Measurements from ENCODE around the gene PRR15L. TPM values are rescaled to one million over a fixed set of nuclear protein-coding genes. Genes with fewer than 3 reads are reported as not detected.

PRR15L gene
- total RNA-seq, 2 donors from 2014 or later = 0.57 to 0.60 TPM

GRCh38 chr17:47962901-47963300 lies 5.2 kb upstream of the PRR15L start:
- 98 to 100% methylated on average over 3 of the region's 3 CpGs for WGBS, 2 experiments (ENCODE audit: insufficient coverage in 1 of 2, insufficient read length in 1 of 2)
- H3K4me1 Mint-ChIP-seq = peaks cover 7% of the 10 kb centered on the region
- Histone ChIP-seq H3K4me1 (ENCODE audit: control insufficient read depth, insufficient read depth, low read length) (peaks cover 2% of the 10 kb centered on the region), H3K27ac (ENCODE audit: low read depth, low read length) (no peak overlapping the region), H3K4me3 (ENCODE audit: low read length) (no peak overlapping the region), H3K36me3 (ENCODE audit: control insufficient read depth, insufficient read depth, low read length) (no peaks in the 10 kb centered on the region), H3K9ac (ENCODE audit: extremely low read depth, low read length, poor library complexity, severe bottlenecking) (no peak overlapping the region), H3K27me3 (ENCODE audit: control insufficient read depth, insufficient read depth, low read length, poor library complexity, severe bottlenecking) (peaks cover 5% of the 10 kb centered on the region), H3K9me3 (ENCODE audit: control insufficient read depth, low read length) (no peaks in the 10 kb centered on the region)
- peaks cover 34% of the 10 kb centered on the region for H3K27me3 Mint-ChIP-seq (ENCODE audit: insufficient read depth)
- TF ChIP-seq CTCF (conservative IDR thresholded peaks at IDR 0.05) = no peak
- no peak overlapping the region for H3K4me3 Mint-ChIP-seq
- H3K9me3 Mint-ChIP-seq = peaks cover 3% of the 10 kb centered on the region
- no peaks in the 10 kb centered on the region for H3K36me3 Mint-ChIP-seq (ENCODE audit: low read depth)
- H3K27ac Mint-ChIP-seq = no peak overlapping the region
- no peak for DNase-seq

DNA sequence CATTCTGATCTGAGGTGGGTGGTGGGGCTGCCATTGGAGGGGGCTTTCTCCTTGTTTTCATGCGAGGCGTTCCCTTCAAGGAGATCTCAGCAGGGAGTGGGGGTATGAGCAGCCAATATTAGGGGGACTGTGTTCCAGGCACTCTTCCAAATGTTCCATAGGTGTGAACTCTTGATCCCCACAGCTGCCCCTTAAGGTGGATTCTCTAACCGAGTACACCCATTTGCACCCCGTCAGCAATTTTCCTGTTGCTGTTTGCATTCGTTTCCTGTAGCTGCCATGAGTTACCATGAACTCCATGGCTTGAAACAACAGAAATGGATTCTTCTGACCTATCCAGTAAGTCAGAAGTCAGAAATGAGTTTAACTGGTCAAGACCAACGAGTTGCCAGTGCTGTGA lies 3.7 kb upstream of the PRR15L start:
- peaks cover 3% of the 10 kb centered on the region for H3K9me3 Mint-ChIP-seq
- no peak overlapping the region for H3K9ac ChIP-seq (ENCODE audit: extremely low read depth, low read length, poor library complexity, severe bottlenecking)
- H3K27me3 ChIP-seq (ENCODE audit: control insufficient read depth, insufficient read depth, low read length, poor library complexity, severe bottlenecking) = no peaks in the 10 kb centered on the region
- peaks cover 13% of the 10 kb centered on the region for H3K4me1 ChIP-seq (ENCODE audit: control insufficient read depth, insufficient read depth, low read length)
- H3K4me3 ChIP-seq (ENCODE audit: low read length) = no peak overlapping the region
- TF ChIP-seq CTCF (conservative IDR thresholded peaks at IDR 0.05) = no peak
- peaks cover 32% of the 10 kb centered on the region for H3K27me3 Mint-ChIP-seq (ENCODE audit: insufficient read depth)
- no peak overlapping the region for H3K4me3 Mint-ChIP-seq
- peak; percentile 39 for DNase-seq
- no peaks in the 10 kb centered on the region for H3K36me3 ChIP-seq (ENCODE audit: control insufficient read depth, insufficient read depth, low read length)
- H3K27ac Mint-ChIP-seq = no peak overlapping the region
- peaks cover 15% of the 10 kb centered on the region for H3K4me1 Mint-ChIP-seq
- 76 to 92% methylated on average over 4 to 6 of the region's 6 CpGs for WGBS, 2 experiments (ENCODE audit: insufficient coverage in 1 of 2, insufficient read length in 1 of 2)
- no peaks in the 10 kb centered on the region for H3K9me3 ChIP-seq (ENCODE audit: control insufficient read depth, low read length)
- no peak overlapping the region for H3K27ac ChIP-seq (ENCODE audit: low read depth, low read length)
- H3K36me3 Mint-ChIP-seq (ENCODE audit: low read depth) = no peaks in the 10 kb centered on the region

GRCh38 chr17:47959825-47960655 lies 2.4 kb upstream of the PRR15L start:
- H3K27me3 Mint-ChIP-seq (ENCODE audit: insufficient read depth) = peaks cover 31% of the 10 kb centered on the region
- Histone ChIP-seq H3K4me3 (ENCODE audit: low read length) (no peak overlapping the region), H3K4me1 (ENCODE audit: control insufficient read depth, insufficient read depth, low read length) (peaks cover 13% of the 10 kb centered on the region), H3K27me3 (ENCODE audit: control insufficient read depth, insufficient read depth, low read length, poor library complexity, severe bottlenecking) (no peaks in the 10 kb centered on the region), H3K9ac (ENCODE audit: extremely low read depth, low read length, poor library complexity, severe bottlenecking) (no peak overlapping the region), H3K36me3 (ENCODE audit: control insufficient read depth, insufficient read depth, low read length) (no peaks in the 10 kb centered on the region), H3K9me3 (ENCODE audit: control insufficient read depth, low read length) (no peaks in the 10 kb centered on the region), H3K27ac (ENCODE audit: low read depth, low read length) (no peak overlapping the region)
- no peak overlapping the region for H3K4me3 Mint-ChIP-seq
- H3K9me3 Mint-ChIP-seq = peaks cover 3% of the 10 kb centered on the region
- DNase-seq = peak; percentile 45
- peaks cover 15% of the 10 kb centered on the region for H3K4me1 Mint-ChIP-seq
- 84 to 88% methylated on average over 5 to 8 of the region's 8 CpGs for WGBS, 2 experiments (ENCODE audit: insufficient coverage in 1 of 2, insufficient read length in 1 of 2)
- no peak for TF ChIP-seq CTCF (conservative IDR thresholded peaks at IDR 0.05)
- H3K27ac Mint-ChIP-seq = no peak overlapping the region
- H3K36me3 Mint-ChIP-seq (ENCODE audit: low read depth) = no peaks in the 10 kb centered on the region

Data from endodermal cell (in vitro differentiated cells).